ENCODE data around the gene C18orf63. TPM values are rescaled to one million over a fixed set of nuclear protein-coding genes. Genes with fewer than 3 reads are reported as not detected.

Gene C18orf63
- total RNA-seq, 1 donor from 2014 or later = not detected

DNA sequence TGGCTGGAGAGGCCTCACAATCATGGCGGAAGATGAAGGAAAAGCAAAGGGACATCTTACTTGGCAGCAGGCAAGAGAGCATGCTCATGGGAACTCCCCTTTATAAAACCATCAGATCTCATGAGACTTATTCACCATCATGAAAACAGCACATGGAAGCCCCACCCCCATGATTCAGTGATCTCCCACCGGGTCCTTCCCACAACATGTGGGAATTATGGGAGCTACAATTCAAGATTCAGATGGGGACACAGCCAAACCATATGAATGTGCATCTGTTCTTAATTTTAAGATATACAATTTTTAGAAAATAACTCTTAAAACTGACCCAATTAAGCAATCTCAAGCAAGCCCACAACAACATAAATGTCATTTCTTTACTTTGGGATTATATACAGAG is 12.6 kb downstream of the C18orf63 start:
- H3K4me3 Mint-ChIP-seq = no peak overlapping the region
- DNase-seq (no peak), ATAC-seq (ENCODE audit: low read depth) (no peak)
- POLR2A ChIA-PET = no interaction called here
- CTCF ChIA-PET = interaction anchor here (2.3 kb wide), 1 partner anchor 14 kb away, joined by 10 read pairs; no protein-coding TSS in a partner anchor
- H3K9me3 Mint-ChIP-seq = peaks cover 2% of the 10 kb centered on the region
- H3K27me3 Mint-ChIP-seq = peaks cover 3% of the 10 kb centered on the region
- H3K36me3 Mint-ChIP-seq (ENCODE audit: low read depth) = no peaks in the 10 kb centered on the region
- intact Hi-C loops (cut with micrococcal nuclease) = no loop called here
- TF ChIP-seq, protein P1, sequence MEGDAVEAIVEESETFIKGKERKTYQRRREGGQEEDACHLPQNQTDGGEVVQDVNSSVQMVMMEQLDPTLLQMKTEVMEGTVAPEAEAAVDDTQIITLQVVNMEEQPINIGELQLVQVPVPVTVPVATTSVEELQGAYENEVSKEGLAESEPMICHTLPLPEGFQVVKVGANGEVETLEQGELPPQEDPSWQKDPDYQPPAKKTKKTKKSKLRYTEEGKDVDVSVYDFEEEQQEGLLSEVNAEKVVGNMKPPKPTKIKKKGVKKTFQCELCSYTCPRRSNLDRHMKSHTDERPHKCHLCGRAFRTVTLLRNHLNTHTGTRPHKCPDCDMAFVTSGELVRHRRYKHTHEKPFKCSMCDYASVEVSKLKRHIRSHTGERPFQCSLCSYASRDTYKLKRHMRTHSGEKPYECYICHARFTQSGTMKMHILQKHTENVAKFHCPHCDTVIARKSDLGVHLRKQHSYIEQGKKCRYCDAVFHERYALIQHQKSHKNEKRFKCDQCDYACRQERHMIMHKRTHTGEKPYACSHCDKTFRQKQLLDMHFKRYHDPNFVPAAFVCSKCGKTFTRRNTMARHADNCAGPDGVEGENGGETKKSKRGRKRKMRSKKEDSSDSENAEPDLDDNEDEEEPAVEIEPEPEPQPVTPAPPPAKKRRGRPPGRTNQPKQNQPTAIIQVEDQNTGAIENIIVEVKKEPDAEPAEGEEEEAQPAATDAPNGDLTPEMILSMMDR (IDR thresholded peaks at IDR 0.05) = no peak
- H3K27ac Mint-ChIP-seq = no peak overlapping the region
- H3K4me1 Mint-ChIP-seq = peaks cover 15% of the 10 kb centered on the region

- POLR2A ChIA-PET = no interaction called here
- DNase-seq (no peak), ATAC-seq (ENCODE audit: low read depth) (no peak)
- Mint-ChIP-seq H3K36me3 (ENCODE audit: low read depth) (no peaks in the 10 kb centered on the region), H3K9me3 (peaks cover 2% of the 10 kb centered on the region), H3K4me3 (no peak overlapping the region), H3K27me3 (peaks cover 2% of the 10 kb centered on the region), H3K27ac (no peak overlapping the region), H3K4me1 (peaks cover 30% of the 10 kb centered on the region)
- TF ChIP-seq, protein P1 (IDR thresholded peaks at IDR 0.05) = no peak
- intact Hi-C loops (cut with micrococcal nuclease) = no loop called here
- CTCF ChIA-PET = interaction anchor here (2.3 kb wide), 1 partner anchor 13 kb away, joined by 10 read pairs; no protein-coding TSS in a partner anchor
Observed at GRCh38 chr18:74329688-74330205, 14.1 kb downstream of the C18orf63 start.

GRCh38 chr18:74331404-74331803 is 15.8 kb downstream of the C18orf63 start:
- H3K27me3 Mint-ChIP-seq = no peaks in the 10 kb centered on the region
- intact Hi-C loops (cut with micrococcal nuclease) = no loop called here
- no peak overlapping the region for H3K27ac Mint-ChIP-seq
- DNase-seq (no peak), ATAC-seq (ENCODE audit: low read depth) (peak; percentile 21)
- H3K4me1 Mint-ChIP-seq = peaks cover 35% of the 10 kb centered on the region
- no peak overlapping the region for H3K4me3 Mint-ChIP-seq
- H3K9me3 Mint-ChIP-seq = peaks cover 2% of the 10 kb centered on the region
- ChIA-PET POLR2A (no interaction called here), CTCF (no interaction called here)
- TF ChIP-seq, protein P1 (IDR thresholded peaks at IDR 0.05) = no peak
- H3K36me3 Mint-ChIP-seq (ENCODE audit: low read depth) = no peaks in the 10 kb centered on the region

- peaks cover 40% of the 10 kb centered on the region for H3K4me1 Mint-ChIP-seq
- ChIA-PET POLR2A (no interaction called here), CTCF (no interaction called here)
- TF ChIP-seq, protein P1 (IDR thresholded peaks at IDR 0.05) = no peak
- H3K36me3 Mint-ChIP-seq (ENCODE audit: low read depth) = no peaks in the 10 kb centered on the region
- no peak overlapping the region for H3K4me3 Mint-ChIP-seq
- no peaks in the 10 kb centered on the region for H3K27me3 Mint-ChIP-seq
- no peak for DNase-seq
- intact Hi-C loops (cut with micrococcal nuclease) = no loop called here
- peak overlapping the region; percentile 54 for H3K27ac Mint-ChIP-seq
- peaks cover 2% of the 10 kb centered on the region for H3K9me3 Mint-ChIP-seq
- no peak for ATAC-seq (ENCODE audit: low read depth)
Observed at GRCh38 chr18:74333091-74333490, 17.5 kb downstream of the C18orf63 start.

- H3K27ac Mint-ChIP-seq = peak overlapping the region; percentile 88
- H3K36me3 Mint-ChIP-seq (ENCODE audit: low read depth) = no peaks in the 10 kb centered on the region
- TF ChIP-seq, protein P1 (IDR thresholded peaks at IDR 0.05) = no peak
- peak overlapping the region; percentile 52 for H3K4me3 Mint-ChIP-seq
- POLR2A ChIA-PET = interaction anchor here (1.0 to 1.8 kb wide), 3 partner anchors 43 to 162 kb away, joined by 4 to 5 read pairs (median 4); partner anchors contain the start of genes CNDP2 and CYB5A
- H3K9me3 Mint-ChIP-seq = peaks cover 2% of the 10 kb centered on the region
- CTCF ChIA-PET = interaction anchor here (1.0 kb wide), 1 partner anchor 139 kb away, joined by 3 read pairs; no protein-coding TSS in a partner anchor
- no peak for DNase-seq
- H3K27me3 Mint-ChIP-seq = no peaks in the 10 kb centered on the region
- peaks cover 44% of the 10 kb centered on the region for H3K4me1 Mint-ChIP-seq
- intact Hi-C loops (cut with micrococcal nuclease) = loop anchor here (1.0 to 2.0 kb wide), 3 partner anchors 42 to 188 kb away; partner anchors contain the start of gene FBXO15
- peak; percentile 83 for ATAC-seq (ENCODE audit: low read depth)
Observed at GRCh38 chr18:74334242-74334893, 18.7 kb downstream of the C18orf63 start.

Data from activated B cell treated with CpG ODN at 0.5 μM for 24 hours (primary cell).